OCI-M2 (cell line): ENCODE data around the gene SIRT3.
"Not testable (repeated sequence)": the region's sequence is repeated elsewhere in the genome, so short reads cannot be mapped to it uniquely, and the experiment has no call there.

Experiments used
- DNase-seq: peaks from one replicate; lab custom pipeline; 2025; ENCODE audit not compliant: unreplicated experiment; lab: John Stamatoyannopoulos, UW

Gene SIRT3

DNA sequence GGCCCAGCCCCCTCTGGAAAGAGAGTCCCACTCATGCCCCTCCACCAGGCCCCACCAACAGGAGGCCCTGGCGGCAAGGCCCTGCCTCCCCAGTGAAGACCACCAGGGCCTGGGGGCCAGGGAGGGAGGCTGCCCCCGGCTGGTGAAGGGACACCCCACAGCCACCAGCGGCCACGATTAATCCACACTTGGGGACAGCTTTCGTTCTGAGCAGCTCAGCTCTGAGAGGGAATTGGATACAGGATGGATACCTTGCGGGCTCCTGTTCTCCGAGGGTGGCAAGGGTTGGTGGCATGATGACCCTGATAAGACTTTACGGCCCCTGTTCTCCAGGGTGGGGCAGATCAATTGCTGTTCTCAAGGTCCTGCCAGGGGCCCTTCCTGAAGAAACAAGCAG, 35.2 kb upstream of the SIRT3 start:
- no peak for DNase-seq

DNA sequence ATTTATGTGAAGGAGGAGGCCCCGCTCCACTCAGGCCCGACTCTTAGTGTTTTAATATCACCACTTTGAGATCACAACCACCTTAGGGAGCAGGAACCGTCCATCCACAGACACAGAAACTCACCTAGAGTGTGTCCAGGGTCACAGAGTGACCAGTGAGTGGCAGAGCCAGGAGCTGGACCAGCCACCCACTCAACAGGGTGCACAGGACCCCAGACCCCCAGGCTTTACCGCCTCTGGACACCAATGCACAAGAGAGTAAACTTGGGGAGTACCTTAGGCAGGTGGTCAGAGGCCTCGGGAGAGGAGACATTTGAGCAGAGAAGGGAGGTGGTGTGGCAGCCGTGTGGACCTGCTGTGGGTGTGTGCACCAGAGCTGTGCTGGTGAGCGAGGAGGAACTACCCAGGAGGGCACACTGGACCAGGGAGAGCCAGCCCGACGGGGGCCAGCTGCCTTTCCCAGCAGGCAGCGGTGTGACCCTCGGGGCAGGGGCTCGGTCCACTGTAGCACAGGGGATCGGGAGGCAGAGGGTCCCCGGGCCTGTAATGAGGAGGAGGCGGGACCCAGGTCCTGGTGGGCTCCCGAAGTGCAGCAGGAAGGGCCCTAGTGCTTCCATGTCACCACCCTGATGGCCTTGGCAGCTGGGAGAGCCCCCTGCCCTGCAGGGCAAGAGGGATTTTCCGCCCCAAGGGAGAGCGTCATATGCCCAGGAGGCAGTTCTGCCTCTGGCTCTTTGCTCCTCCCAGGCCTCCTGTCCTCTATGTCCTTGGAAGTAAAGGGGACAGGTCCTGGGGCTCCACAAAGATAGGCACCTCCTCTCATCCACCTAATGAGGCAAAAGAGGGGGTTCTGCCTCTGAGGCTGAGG, 34.5 kb upstream of the SIRT3 start:
- DNase-seq: no peak

DNA sequence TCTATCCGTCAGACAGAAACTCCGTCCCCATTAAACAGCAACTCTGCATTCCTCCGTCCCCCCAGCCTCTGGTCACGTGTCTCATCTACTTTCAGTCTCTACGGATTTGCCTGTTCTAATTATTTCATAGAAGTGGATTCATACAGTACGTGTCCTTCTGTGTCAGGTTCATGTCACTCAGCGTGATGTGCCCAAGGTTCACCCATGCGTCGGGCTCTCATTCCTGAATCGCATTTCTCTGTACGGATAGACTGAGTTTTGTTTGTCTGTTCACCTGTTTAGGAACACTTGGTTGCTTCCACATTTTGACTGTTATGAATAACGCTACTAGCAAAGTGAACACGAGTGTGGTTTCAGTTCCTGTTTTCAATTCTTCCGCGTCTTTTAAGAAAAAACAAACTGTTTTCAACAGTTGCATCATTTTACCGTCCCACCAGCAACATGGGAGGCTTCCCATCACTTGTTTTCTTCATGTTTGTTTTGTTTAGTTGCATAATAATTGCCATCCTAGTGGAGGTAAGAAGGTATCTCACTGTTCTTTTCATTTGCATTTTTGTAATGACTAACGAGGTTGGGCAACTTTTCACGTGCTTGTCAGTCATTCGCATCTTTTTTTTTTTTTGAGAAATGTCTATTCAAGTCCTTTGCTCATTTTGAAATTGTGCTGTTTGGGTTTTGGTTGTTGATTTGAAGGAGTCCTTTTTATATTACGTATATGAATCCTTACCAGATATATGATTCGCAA, 33.2 kb upstream of the SIRT3 start:
- no peak for DNase-seq

DNA sequence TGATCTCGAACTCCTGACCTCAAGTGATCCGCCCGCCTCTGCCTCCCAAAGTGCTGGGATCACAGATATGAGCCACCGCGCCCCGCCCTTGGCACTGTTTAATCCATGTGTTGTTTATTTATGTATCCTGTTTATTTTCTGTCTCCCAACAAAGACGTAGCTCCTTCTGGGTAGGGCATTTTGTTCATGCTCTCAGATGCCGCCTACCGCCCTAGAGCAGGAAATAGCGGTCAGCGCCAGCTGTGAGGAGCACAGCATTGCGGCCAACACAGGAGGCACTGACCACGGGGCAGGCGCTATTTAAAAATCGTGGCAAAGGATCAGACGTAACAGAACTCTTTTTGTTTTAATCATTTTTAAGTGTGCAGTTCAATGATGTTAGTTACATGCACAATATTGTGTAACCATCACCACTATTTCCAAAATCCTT, 32.6 kb upstream of the SIRT3 start:
- DNase-seq: not testable (repeated sequence)

DNA sequence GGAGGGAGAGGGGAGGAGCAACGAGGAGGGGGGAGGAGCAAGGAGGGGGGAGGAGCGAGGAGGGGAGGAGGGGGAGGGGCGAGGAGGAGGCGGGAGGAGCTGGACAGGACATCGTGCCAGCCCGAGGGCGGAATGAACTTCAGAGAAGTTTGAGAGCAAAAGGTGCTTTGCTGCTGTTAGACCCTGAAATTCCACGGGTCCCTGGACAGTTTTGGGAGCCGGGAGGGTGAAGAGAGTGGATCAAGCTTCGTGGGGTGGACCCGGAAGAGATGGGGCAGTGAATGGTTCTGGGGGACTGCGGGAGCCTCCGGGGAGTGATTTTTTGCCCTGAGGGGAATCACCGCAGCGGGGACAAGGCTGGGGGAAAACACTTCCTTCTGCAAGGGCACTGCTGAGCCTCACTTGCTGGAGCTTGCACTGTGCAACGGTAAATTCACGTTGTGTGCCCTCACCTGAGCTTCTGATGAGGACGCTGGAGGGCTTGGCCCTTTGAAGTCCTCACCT, 31.4 kb upstream of the SIRT3 start:
- no peak for DNase-seq

DNA sequence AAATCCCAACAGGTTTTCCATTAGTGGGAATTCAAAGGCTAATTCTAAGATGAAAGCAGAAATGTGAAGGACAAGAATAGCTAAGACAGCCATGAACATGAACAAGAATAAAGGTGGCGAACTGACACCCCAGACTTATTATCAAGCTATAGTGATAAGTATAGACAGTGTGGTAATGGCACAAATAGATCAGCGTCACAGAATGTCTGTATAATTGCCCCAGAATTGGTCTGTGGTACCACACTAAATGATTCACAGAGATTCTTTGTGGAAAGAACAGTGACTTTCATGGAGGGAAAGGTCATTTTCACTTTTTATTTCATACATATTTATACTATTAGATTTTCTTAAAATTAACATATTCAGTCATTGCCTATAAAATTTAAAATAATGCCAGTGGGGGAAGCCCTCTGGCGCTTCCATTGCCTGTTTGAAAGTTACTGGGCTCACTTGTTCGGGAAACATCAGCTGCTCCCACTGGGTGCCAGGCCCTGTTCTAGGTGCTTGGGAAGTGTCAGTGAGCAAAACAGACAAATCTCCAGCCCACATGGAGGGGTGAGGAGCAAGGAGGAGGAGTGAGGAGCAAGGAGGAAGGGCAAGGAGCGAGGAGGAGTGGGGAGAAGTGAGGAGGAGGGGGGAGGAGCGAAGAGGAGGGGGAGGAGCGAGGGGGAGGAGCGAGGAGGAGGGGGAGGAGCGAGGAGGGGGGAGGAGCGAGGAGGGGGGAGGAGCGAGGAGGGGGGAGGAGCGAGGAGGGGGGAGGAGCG, 30.7 kb upstream of the SIRT3 start:
- no peak for DNase-seq

DNA sequence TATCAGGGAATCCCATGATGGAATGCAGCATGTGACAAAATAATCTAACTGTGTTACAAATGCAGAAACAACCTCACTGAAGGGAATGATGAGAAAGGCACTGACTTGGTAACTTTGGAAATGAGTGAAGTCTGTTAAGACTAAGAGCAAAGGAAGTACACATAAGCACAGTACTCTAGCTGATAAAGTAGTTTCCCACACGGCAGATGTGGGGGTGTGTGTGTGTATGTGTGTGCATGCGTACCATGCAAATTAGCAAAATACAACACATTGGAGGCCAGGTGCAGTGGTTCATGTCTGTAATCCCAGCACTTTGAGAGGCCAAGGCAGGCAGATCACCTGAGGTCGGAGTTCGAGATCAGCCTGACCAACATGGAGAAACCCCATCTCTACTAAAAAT, 25.5 kb upstream of the SIRT3 start:
- no peak for DNase-seq

DNA sequence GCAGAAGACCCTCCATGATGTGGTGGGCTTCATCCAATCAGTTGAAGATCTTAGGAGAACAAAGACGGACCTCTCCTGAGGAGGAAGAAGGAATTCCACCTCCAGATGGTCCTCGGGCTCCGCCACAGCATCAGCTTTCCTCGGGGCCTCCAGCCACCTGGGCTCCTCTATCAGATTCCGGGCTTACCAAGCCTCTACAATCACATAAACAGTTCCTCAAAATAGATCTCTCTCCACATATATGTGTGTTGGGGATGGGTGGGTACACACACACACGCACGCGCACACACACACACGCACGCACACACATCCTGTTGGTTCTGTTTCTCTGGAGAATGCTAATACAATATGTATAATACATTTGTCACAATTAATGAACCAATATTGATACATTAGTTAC, 23.3 kb upstream of the SIRT3 start:
- DNase-seq: no peak

DNA sequence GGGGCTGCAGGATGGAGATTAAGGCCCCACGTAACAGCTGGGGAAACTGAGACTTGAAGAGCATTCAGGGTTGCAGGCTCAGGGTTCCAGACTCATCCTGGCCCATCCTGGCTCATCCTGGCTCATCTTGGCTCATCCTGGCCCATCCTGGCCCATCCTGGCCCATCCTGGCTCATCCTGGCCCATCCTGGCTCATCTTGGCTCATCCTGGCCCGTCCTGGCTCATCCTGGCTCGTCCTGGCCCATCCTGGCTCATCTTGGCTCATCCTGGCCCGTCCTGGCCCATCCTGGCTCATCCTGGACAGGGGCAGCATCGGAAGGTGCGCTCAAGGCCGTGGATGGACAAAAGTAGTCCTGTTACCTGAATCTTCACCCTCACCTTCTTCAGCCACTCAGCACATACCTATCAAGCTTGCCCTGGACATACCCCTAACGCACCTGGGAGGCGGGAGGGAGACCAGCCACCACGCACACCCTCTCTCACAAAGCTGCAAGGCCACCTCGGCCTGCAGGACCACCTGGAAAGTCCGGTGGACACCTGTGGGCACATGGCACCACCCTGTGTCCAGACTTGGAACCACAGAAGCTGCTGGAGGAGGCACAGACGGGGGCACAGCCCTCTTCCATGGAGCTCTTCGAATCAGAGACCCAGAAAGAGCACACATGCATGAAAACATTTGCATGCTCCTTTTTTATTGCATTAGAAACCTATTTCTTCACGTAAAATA, 21.8 kb upstream of the SIRT3 start:
- no peak for DNase-seq

DNA sequence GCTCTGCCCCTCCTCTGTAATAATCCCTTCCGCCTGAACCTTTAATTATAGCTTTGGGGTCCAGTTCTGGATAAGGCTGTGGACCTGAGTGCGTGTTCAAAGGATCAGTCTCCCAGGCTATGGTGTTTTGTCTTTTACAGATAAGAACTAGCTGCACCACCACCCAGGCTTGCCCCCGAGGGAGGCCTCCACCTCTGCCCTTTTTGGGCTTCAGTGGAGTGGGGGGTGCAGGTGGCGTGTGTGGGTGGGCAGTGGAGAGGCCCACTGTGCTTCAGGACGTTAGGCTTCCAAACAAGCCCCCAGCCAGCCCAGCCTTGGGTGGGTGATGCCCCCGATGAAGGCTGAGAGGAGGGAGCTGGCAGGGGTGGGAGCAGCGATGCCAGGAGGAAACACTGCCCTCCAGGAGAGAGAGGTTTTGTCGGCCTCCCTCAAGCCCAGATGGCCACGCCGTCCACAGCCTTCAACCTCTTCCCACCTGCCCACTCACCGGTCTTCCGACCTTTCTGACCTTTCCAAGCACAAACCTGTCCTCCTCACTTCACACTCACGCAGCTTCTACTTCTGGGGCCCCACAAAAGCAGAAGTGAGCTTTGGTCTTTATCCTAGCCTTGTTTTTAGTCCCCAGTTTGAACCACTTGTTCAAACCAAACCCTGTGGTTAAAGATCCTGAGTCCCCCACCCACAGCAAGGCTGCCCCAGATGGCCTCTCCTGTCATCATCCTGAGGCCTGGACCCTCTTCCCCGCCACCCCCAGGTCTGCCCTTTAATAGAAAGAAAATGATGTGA, 21.0 kb upstream of the SIRT3 start:
- DNase-seq: no peak

DNA sequence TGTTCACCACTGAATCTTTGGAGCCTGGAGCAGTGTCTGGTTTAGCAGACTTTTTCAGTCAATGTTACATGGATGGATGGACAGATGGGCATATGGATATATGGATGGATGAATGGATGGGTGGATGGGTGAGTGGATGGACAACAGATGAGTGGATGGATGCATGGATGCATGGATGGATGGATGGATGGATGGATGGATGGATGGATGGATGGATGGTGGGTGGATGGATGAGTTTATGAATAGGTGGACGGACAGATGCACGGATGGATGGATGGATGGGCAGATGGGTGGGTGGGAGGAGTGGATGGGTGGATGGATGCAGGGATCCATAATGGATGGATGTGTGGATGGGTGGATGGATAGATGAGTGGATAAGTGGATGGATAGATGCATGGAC, 19.7 kb upstream of the SIRT3 start:
- no peak for DNase-seq

DNA sequence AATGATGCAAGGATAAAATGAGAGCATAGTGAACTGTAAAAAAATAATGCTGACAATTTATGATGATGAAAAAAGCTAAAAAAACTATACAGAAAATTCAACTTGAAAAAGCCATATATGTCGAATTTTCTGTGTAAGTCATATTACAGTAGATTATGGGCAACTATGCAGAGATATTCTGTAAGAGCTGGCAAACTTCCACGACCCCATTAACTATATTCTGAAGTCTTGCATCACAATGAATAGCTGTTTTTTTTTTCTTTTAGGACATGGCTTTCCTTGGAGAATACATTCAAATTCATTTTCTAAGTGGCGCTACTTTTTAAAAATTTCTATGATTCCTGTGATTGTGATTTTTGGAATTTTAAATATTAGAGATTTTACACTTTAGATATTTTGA, 19.0 kb upstream of the SIRT3 start:
- no peak for DNase-seq

DNA sequence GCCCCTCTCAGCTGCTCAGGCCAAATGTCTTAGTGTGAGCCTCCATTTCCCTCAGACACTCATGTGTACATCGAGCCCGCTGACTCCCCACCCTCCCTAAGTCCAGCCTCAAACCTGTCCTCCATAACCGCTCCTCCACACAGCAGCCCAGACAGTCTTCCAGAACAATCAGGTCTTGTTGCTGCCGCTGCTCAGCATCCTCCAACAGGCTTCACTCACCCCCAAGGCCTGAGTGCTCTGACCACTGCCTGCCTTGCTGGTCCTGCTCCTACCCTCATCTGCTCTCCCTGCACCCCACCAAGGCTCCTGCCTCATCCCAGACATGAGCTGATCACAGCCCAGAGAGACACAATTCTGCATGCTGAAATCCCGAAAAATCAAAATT, 17.7 kb upstream of the SIRT3 start:
- DNase-seq: no peak

DNA sequence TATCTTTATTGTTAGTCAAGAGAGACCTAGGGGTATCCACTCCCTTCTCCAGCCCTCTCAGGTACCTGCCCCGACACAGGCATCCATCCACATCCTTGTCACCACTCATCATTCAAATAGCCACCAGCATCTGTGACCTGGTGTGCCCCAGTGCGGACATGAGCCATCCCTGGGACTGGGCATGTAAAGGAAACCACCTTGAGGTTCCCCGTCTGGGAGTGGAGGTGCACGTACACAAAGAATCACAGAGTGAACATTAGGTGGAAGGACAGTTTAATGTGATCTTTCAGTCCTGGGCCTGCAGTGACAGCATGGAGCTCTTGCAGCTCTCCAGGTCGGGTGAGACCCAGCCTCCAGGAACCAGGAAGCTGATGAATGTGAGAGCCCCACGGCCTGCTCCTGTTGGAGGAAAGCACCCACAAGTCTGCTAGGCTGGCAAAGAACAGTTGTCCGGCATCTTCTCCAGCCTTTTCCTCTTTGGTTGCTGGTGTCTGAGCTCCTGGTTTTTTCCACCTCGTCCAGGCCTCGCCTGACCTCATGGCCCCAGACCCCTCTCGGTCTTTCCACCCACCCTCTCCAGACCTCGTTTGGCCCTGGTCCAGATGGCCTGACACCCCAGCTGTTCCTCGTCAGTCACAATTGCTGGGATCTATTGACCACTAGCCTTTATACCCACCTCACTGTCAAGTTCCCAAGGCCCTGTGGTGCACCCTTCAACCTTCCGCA, 17.2 kb upstream of the SIRT3 start:
- DNase-seq: no peak

DNA sequence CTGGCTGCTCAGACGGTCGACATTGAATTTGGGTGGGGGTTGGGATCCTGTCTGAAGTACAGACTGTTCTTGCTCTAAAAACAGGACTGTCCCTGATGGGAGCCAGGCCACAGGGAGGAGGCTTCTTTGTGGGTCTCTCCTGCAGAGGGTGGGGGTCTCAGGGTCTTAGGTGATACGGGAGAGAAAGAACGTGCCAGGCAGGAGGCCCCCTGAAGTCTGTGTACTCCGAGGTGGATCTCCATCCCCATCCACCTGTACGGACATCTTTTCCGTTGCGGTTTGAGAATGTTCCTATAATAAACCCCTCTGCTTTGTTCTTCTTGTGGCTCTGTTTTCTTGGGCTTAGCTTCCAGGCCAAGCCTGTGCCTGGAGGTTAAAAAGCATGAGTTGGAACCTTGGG, 16.5 kb upstream of the SIRT3 start:
- DNase-seq: no peak

DNA sequence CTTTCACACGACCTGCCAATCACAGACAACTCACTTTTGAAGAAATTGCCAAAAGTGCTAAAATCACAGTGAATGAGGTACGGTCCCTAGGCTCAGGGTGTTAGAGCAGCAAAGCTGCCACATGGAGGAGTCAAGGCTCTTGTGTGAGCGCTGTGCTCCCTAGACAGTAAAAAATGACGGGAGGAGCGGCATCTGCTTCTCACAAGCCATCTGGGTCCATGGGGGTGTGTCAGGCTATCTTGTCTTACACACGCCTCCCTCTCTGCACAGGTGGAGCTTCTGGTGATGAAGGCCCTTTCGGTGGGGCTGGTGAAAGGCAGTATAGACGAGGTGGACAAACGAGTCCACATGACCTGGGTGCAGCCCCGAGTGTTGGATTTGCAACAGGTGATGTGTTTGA, 15.4 kb upstream of the SIRT3 start:
- no peak for DNase-seq

DNA sequence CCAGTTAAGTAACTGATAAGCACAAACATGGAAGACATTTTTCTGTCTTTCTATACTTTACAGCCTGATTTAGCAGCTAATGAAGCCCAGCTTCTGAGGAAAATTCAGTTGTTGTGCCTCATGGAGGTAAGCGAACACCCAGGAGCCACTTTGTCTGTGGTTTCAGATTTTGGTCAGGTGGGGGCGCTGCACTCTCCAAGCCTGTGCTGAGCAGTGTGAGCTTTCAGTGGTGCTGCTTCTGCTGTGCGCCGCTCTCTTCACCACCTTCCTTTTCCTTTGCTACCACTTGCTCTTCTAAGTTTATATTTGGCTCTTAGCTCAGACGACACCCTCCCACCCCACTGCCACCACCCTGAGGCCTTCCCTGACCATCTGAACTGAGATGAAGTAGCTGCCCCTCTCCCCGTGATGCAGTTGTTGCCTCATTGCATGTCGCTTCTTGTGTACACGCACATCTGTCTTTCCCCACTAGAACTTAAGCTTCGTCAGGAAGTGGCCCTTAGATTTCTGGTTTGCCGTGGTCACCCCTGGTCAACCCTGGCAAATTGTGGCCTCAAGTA, 14.7 kb upstream of the SIRT3 start:
- no peak for DNase-seq

DNA sequence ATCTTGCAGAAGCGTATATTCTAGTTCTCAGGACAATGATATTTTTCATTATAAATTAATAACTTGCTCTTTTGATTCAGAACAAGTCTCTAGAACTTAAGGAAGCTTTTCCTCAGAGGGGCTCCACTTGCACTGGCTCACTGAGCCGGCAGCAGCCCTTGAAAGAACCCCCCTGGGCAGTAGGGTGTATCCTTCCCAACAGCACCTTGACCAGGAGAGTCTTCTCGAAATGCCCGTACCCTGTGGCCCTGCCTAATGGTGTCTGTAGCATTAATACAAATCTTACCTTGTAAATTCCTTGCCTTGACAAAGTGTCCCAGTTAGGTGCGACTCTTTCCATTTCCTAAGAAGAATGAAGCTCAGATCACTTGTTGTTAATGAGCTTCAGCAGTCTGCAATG, 14.1 kb upstream of the SIRT3 start:
- DNase-seq: no peak

DNA sequence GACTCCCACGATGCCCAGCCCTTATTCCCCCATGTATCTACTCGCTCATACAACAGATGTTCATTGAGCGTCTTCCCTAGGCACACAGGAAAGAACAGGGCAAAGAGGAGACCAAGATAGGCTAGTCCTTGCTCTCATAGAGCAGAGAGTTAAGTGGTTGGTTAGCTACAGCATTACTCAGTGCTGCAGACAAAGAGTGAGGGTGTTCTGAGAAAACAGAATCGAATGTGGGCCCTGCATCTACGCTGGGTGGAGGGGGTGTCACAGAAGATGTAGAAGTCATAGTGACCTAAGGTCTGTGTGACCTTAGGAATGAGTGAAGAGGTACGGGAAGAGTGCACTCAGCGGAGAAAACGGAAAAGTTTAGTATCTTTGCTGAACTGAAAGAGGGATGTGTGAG, 12.9 kb upstream of the SIRT3 start:
- no peak for DNase-seq
